HG03060 (cell line): ENCODE measurements around the gene PLA2G2F.

Experiments used
- ATAC-seq: cut with Tn5 transposase; IDR thresholded peaks from one replicate; pipeline ENCODE4 v1.9.1; 2021; ENCODE audit warnings: low read depth, moderate number of reproducible peaks; ENCODE audit not compliant: unreplicated experiment

The PLA2G2F gene

GRCh38 chr1:20141001-20141400 lies 1.9 kb downstream of the PLA2G2F start:
- ATAC-seq, result no peak

- no peak for ATAC-seq
Observed at GRCh38 chr1:20141466-20141865, 2.3 kb downstream of the PLA2G2F start.

GRCh38 chr1:20142001-20142710 lies 3.0 kb downstream of the PLA2G2F start:
- ATAC-seq, result no peak

- ATAC-seq, result no peak
Observed at GRCh38 chr1:20143318-20143717, 4.2 kb downstream of the PLA2G2F start.

DNA sequence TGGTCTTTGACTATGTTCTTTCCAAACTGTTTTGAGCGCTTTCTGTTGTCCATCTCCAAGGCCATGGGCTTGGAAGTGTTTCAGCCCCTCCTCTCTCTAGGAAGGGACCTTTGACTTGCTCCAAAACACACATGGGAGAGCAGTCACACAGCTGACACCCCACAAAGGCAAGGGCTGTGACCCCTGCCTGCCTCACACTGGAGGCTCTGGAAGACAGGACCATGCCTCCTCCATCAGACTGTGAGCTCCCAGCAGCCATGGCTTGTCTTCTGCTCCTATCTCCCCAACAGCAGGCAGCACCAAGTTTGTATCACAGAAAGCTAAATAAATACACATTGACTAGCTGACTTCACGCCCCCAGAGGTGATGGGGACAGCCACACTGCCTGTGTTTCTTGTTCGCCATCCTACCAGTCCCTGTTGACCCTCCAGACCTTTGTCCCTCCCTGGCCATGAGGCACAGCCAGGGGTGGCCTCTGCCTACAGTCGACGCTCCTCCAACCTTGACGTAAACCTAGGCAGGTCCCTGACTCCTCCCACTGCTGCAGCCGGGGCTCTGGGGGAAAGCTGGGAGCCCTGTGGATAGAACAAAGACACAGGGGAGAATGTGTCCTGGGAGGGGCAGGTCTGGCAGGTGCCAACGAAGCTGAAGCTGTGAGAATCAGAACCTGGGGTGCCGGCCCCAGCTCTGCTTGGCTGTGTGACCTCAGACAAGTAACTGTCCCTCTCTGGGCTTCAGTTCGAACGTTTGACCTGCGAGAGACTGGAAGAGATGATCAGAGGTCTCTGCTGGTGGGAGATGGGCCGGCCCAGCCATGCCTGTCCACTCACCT lies 4.8 kb downstream of the PLA2G2F start:
- no peak for ATAC-seq

- ATAC-seq, result no peak
Observed at GRCh38 chr1:20147846-20148570, 8.9 kb downstream of the PLA2G2F start.

DNA sequence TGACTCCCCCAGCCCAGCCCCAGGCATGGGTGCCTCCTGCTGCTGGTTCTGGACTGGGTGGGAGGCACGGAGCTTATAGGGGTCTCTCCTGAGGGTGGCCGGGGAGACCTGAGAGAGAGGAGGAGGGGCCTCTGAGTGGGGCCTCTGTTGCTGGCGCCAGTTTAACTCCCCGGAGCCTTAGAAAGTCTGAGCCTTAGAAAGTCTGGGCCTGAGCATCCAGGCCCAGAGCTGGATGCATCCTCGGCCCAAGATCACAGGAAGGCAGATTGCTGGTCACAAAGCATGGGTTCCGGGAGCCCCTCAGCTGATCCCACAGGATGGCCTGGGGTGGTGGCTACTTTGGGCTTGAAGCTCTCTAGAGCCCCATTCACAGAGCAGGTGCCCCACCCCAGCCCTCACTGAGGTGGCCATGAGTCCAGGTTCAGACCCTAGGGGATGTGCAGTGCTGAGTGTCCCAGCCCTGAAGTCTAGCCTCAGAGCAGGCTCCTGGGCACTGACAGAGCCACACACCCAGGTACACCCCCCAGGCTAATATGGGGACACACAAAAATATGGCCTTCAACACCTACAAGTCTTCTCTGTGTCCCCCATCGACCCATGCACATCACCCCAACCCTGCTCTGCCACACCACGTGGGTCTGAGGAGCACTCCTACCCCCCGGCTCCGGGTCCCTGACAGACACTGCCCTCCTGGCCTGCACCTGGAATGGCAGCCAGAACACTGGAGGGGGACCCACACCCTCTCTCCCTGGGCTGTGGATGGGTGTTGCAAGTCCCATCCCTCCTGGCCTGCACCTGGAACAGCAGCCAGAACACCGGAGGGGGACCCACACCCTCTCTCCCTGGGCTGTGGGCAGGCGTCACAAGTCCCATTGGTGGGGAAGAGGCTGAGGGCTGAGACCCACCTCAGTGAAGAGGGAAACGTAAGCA lies 9.7 kb downstream of the PLA2G2F start:
- no peak for ATAC-seq

GRCh38 chr1:20149601-20150325 lies 10.6 kb downstream of the PLA2G2F start:
- no peak for ATAC-seq

- no peak for ATAC-seq
Observed at GRCh38 chr1:20150326-20150705, 11.2 kb downstream of the PLA2G2F start.

- ATAC-seq, result no peak
Observed at GRCh38 chr1:20150969-20151368, 11.8 kb downstream of the PLA2G2F start.

GRCh38 chr1:20151906-20152598 lies 12.9 kb downstream of the PLA2G2F start:
- ATAC-seq, result no peak

- ATAC-seq, result no peak
Observed at GRCh38 chr1:20152599-20152930, 13.4 kb downstream of the PLA2G2F start.

GRCh38 chr1:20153000-20153418 lies 13.9 kb downstream of the PLA2G2F start:
- no peak for ATAC-seq

- ATAC-seq, result no peak
Observed at GRCh38 chr1:20154301-20154831, 15.2 kb downstream of the PLA2G2F start.

- ATAC-seq, result no peak
Observed at GRCh38 chr1:20158358-20159070, 19.4 kb downstream of the PLA2G2F start.

GRCh38 chr1:20160034-20160433 lies 20.9 kb downstream of the PLA2G2F start:
- no peak for ATAC-seq

DNA sequence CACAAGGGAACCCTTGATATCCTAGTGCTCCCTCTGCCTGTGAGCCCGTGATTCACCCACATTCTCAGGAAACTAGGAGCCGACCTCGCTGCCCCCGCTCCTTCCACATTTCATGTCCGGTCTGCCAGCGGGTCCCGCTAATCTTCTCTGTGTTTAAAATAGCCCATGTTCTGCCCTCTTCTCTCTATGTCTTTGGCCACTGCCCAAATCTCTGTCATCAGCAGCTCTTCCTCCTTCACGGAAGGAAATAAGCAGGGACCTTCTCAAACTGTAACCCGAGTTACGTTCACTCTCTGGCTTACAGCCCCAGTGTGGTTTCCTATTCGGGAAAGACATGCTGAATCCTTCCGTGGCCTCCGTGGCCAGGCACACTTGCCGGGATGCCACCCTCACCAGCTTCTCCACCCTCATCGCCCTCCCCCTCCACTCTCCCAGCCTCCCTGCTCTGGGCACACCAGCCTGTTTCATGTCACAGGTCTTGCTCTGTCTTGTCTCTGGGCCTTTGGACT lies 25.6 kb downstream of the PLA2G2F start:
- no peak for ATAC-seq

- ATAC-seq, result no peak
Observed at GRCh38 chr1:20165522-20165951, 26.4 kb downstream of the PLA2G2F start.
